ENCODE data around the gene FARS2.

DNA sequence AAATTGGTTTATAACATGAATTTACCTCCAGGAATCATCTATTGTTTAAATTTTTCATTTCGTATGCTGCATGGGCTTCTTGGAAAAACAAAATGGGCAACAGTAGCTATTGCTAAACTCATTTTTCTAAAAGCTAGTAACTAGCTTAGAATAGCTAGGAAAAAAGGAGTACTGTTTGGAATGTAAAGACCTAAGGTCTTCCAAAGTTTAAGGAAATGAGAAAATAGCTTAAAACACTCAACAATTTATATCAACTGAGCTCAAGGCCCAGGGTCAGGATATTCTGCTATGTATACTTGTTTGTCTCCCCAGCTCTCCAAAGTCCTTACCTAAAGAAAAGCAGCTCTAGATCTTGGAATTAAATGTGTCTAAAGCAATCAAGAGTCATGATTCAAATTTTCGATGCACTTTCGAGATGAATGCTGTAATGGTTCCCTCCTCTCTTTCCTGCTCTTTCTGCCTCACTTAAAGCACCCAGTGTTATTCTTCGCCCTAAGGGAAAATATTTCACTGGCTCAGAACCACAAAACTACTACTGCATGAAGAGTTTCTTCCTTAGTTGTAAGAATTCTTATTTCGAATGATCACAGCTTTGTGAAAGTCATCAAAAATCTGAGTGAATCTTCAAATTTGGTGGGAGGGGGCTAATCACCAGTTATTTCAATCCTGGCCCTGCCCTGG is 42.2 kb upstream of the FARS2 start:
- TF ChIP-seq CTCF (IDR thresholded peaks at IDR 0.05; ENCODE audit: low read depth, low read length) (no peak), EZH2phosphoT487 (IDR thresholded peaks at IDR 0.05; ENCODE audit: low read depth) (no peak)

Data from OCI-LY3 (cell line).